Brain pericyte (primary cell): ENCODE data around the gene TMIGD2.
"Not testable (repeated sequence)": the region's sequence is repeated elsewhere in the genome, so short reads cannot be mapped to it uniquely, and the experiment has no call there.

ENCODE experiments used
- DNase-seq: peaks from one replicate; pipeline ENCODE4 v3.0.0-alpha.2; 2012; ENCODE audit warnings: low read depth, low spot score

Gene TMIGD2

GRCh38 chr19:4302243-4302640 lies at the start of gene TMIGD2:
TSS of gene TMIGD2 (minus strand) at chr19:4302389. CDS start at chr19:4302385, 4 bp downstream.
- DNase-seq, result no peak

- DNase-seq, result no peak
Measured at GRCh38 chr19:4350726-4351125, 48.5 kb upstream of the TMIGD2 start.

- no peak for DNase-seq
Measured at GRCh38 chr19:4350111-4350510, 47.9 kb upstream of the TMIGD2 start.

- DNase-seq, result not testable (repeated sequence)
Measured at GRCh38 chr19:4349225-4349624, 47.0 kb upstream of the TMIGD2 start.

GRCh38 chr19:4347521-4347920 lies 45.3 kb upstream of the TMIGD2 start:
- no peak for DNase-seq

- no peak for DNase-seq
Measured at GRCh38 chr19:4346020-4346383, 43.8 kb upstream of the TMIGD2 start.

- no peak for DNase-seq
Measured at GRCh38 chr19:4345342-4346019, 43.3 kb upstream of the TMIGD2 start.

GRCh38 chr19:4343370-4344307 lies 41.5 kb upstream of the TMIGD2 start, which contains the start of gene MPND:
TSS of gene MPND (plus strand) at chr19:4343562. CDS start at chr19:4343594, 32 bp downstream.
- DNase-seq, result no peak

GRCh38 chr19:4342615-4343369 lies 40.6 kb upstream of the TMIGD2 start:
- peak; percentile 99 for DNase-seq

GRCh38 chr19:4342314-4342614 lies 40.1 kb upstream of the TMIGD2 start:
- DNase-seq, result no peak

GRCh38 chr19:4338441-4339355 lies 36.5 kb upstream of the TMIGD2 start, which contains the start of gene STAP2:
TSS of gene STAP2 (minus strand) at chr19:4338827. CDS start at chr19:4338753, 74 bp downstream.
- no peak for DNase-seq

GRCh38 chr19:4337906-4338440 lies 35.8 kb upstream of the TMIGD2 start:
- no peak for DNase-seq

- no peak for DNase-seq
Measured at GRCh38 chr19:4334929-4335570, 32.9 kb upstream of the TMIGD2 start.

- no peak for DNase-seq
Measured at GRCh38 chr19:4329858-4330257, 27.7 kb upstream of the TMIGD2 start.

GRCh38 chr19:4328991-4329681 lies 26.9 kb upstream of the TMIGD2 start:
- not testable (repeated sequence) for DNase-seq

GRCh38 chr19:4328243-4328990 lies 26.2 kb upstream of the TMIGD2 start:
- peak; percentile 71 for DNase-seq

GRCh38 chr19:4327877-4328242 lies 25.7 kb upstream of the TMIGD2 start:
- no peak for DNase-seq

GRCh38 chr19:4327252-4327876 lies 25.2 kb upstream of the TMIGD2 start:
- no peak for DNase-seq
